ENCODE results near the gene ATAD3C. TPM values are rescaled to one million over a fixed set of nuclear protein-coding genes. Genes with fewer than 3 reads are reported as not detected.

ATAD3C gene
- total RNA-seq, 2 donors from 2014 or later: 0.17 to 1.7 TPM

DNA sequence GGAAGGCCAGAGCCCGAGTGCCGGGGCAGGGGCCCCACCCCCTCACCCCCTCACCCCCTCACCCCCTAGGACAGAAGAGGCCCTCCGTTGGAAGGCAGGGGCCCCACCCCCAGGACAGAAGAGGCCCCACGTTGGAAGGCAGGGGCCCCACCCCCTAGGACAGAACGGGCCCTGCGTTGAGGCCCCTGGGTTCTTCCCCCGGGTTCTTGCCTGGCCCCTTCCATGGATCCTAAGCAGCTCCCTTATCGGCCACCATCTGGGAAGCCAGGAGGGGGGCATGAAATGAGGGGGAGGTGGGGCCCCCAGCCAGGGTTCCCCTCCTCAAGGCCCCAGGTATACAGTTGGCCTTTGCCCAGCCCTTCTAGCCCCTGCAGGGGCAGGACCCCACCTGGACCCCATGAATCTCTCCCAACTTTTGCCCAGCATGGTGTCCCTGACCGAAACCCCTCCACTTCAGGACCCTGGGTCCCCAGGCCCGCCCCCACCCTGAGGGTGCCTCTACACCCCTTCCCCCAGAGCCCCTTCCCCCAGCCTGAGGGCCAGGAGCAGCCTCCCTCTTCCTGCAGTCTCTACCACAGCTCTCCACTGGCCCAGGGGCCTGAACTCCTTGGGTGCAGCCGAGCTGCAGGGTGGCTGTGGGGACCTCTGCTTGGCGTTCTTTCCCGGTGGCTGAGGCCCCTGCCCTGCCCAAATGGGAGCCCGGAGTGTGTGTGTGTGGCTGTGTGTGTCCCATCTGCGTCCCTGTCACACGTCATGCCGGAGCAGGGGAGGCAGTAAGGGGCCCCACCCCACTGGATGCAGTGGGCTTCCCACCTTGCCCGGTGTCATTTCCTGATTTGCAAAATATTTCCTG lies 18.3 kb upstream of the ATAD3C start:
- H3K4me3 Mint-ChIP-seq: no peak overlapping the region
- H3K27me3 Mint-ChIP-seq: peaks cover 0 to 15% of the 10 kb centered on the region in 2 donors
- no peaks in the 10 kb centered on the region for H3K36me3 Mint-ChIP-seq
- H3K9me3 Mint-ChIP-seq: no peaks in the 10 kb centered on the region
- ATAC-seq (no peak), DNase-seq (ENCODE audit: low spot score) (no peak)
- H3K4me1 Mint-ChIP-seq (ENCODE audit: low read depth in 2 of 2): peaks cover 0 to 5% of the 10 kb centered on the region in 2 donors
- no peak overlapping the region for H3K27ac Mint-ChIP-seq

DNA sequence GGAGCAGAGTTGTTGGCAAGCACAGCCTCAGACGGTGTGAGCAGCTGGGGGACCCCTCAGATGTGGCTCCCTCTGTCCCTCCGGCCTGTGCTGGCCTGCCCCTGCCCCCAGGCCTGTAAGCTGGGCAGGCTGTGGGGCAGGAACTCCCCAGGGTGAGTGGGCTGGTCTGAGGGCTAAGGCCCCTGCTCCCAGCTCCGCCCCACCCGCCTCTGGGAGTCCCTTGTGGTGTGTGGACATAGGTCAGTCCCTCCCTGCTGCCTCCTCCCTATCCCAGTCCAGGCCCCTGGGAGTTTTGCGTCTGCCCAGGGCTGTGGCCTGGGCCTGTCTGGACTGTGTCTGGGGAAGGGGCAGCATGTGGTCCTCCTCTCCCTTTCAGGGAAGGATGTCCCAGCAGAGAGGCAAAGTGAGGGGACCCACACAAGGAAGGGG lies 17.6 kb upstream of the ATAD3C start:
- Mint-ChIP-seq H3K27ac (no peak overlapping the region), H3K4me1 (ENCODE audit: low read depth in 2 of 2) (peaks cover 0 to 7% of the 10 kb centered on the region in 2 donors), H3K4me3 (no peak overlapping the region), H3K9me3 (no peaks in the 10 kb centered on the region), H3K27me3 (peaks cover 0 to 15% of the 10 kb centered on the region in 2 donors), H3K36me3 (no peaks in the 10 kb centered on the region)
- no peak for DNase-seq (ENCODE audit: low spot score)
- no peak for ATAC-seq

DNA sequence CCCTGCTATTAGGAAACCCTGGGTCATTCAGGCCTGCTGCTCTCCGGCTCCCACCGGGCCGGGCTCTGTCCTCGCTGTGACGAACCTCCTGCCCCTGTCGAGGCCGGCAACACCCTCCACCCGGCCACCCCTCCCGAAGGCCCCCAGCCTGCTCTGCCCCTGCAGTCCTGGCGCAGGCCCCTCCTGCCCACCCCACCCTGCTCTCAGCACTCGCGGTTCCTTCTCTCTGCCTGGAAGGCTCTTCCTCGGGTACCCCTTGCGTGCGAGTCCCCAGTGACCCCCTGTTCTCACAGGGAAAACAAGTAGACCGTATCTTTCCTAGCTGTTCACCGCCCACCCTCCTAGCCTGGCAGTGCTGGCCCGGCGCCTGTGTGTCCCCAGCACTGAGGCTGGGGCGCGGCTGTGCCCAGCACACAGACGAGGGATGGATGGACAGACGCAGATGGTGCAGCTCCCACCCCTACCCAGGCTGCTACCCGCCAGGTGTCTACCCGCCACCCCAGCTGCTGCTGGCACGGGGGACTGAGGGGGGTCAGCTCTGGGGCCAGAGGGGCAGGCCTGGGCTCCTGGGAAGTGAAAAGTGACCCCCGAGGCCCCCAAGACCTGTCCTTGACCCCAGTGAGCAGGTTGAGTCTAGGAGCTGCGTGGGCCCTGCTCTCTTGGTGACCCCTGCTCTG lies 17.1 kb upstream of the ATAD3C start:
- H3K36me3 Mint-ChIP-seq: no peaks in the 10 kb centered on the region
- no peak for ATAC-seq
- no peak overlapping the region for H3K4me3 Mint-ChIP-seq
- no peaks in the 10 kb centered on the region for H3K9me3 Mint-ChIP-seq
- H3K27me3 Mint-ChIP-seq: peaks cover 0 to 15% of the 10 kb centered on the region in 2 donors
- peak; percentile 58 for DNase-seq (ENCODE audit: low spot score)
- peaks cover 0 to 7% of the 10 kb centered on the region in 2 donors for H3K4me1 Mint-ChIP-seq (ENCODE audit: low read depth in 2 of 2)
- no peak overlapping the region for H3K27ac Mint-ChIP-seq

DNA sequence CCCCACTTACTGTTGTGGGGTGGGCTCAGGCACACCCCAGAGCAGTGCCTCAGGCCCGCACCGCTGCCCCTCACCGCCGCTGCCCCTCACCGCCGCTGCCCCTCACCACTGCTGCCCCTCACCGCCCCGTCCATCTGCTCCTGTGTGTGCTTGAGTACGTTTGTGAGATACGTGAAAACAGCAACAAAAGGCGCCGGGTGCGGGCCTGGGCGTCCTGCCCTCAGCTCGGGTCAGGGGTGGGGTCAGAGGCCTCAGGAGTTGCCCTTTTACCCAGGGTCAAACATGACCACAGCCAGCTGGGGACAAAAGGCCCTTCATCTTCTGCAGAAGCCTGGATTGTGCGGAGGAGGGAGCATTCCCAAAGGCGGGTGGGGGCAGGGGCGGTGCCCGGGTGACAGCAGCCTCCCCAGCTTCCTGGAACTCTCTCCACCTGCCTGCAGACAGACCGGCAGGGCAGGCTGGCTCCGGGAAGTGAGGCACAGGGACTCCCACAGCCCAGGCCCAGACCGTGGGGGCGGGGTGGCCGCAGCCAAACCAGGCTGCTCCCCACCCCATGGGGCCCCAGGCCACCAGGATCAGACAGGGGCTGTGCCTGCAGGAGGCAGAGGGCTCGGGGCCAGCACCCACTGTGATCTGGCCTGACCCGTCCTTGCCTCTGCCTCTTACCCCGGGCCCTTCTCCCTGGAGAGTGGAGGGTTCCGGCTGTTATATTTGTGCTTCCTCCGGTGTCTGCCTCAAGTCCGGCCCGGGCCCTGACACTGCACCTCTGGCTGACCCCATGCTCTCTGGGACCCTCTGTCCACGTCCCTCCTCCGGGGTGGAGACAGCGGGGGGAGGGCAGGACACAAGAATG lies 16.3 kb upstream of the ATAD3C start:
- H3K27me3 Mint-ChIP-seq: peaks cover 0 to 15% of the 10 kb centered on the region in 2 donors
- H3K4me3 Mint-ChIP-seq: no peak overlapping the region
- ATAC-seq (no peak), DNase-seq (ENCODE audit: low spot score) (peak; percentile 59)
- H3K9me3 Mint-ChIP-seq: no peaks in the 10 kb centered on the region
- H3K4me1 Mint-ChIP-seq (ENCODE audit: low read depth in 2 of 2): peaks cover 0 to 7% of the 10 kb centered on the region in 2 donors
- H3K27ac Mint-ChIP-seq: no peak overlapping the region
- no peaks in the 10 kb centered on the region for H3K36me3 Mint-ChIP-seq

DNA sequence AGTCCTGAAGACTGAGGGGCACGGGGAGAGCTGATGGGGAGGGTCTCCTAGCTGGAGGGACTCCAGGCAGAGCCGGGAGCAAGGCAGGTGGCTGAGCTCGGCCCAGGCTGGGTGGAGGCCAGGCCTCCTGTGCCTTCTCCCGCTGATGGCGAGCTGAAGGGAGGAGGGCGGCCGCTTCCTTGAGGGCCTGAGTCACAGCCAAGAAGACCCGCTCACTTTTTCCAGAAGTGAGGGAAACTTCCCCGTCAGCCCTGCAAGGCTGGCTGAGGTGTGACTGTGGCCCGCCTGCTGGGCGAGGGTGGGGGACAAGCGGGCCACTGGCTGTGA lies 15.7 kb upstream of the ATAD3C start:
- no peak overlapping the region for H3K27ac Mint-ChIP-seq
- ATAC-seq (peak in 1 of 2 donors; percentile 5), DNase-seq (ENCODE audit: low spot score) (peak; percentile 54)
- H3K27me3 Mint-ChIP-seq: peaks cover 0 to 12% of the 10 kb centered on the region in 2 donors
- no peak overlapping the region for H3K4me3 Mint-ChIP-seq
- no peaks in the 10 kb centered on the region for H3K9me3 Mint-ChIP-seq
- no peaks in the 10 kb centered on the region for H3K36me3 Mint-ChIP-seq
- H3K4me1 Mint-ChIP-seq (ENCODE audit: low read depth in 2 of 2): peaks cover 0 to 3% of the 10 kb centered on the region in 2 donors

DNA sequence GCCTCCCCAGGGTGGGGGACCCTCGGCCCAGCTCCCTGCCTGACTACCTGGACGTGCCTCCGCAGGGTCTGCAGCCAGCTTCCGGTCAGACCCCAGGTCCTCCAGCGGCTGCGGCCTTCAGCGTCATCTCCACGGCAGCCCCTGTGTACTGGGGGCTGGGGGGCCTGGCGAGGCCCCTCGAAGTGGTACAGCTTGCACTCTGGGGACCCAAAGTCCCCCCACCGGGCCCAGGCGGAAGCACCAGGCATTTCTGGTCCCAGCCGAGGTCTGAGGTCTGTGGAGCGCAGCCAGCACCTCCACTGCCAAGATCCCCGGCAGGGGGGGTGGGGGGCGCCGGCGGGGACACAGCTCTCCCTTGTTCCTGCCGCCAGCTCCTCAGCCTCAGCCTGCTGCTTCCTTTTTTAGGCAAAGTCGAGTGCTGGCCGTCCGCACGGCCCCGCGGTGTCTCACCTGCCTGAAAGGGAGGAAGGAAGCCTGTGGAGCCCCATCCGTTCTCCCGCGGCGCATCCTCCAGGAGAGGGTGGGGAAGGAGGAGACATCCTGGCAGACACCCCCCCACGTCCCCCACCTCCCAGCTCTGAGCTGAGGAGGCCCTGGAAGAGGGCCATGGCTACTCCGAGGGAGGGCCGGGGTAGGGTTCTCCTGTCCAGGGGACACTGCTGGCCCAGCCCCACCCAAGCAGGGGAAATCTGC lies 15.2 kb upstream of the ATAD3C start:
- H3K9me3 Mint-ChIP-seq: no peaks in the 10 kb centered on the region
- DNase-seq (ENCODE audit: low spot score) (peak; percentile 49), ATAC-seq (no peak)
- H3K27me3 Mint-ChIP-seq: peaks cover 0 to 12% of the 10 kb centered on the region in 2 donors
- H3K27ac Mint-ChIP-seq: no peak overlapping the region
- no peaks in the 10 kb centered on the region for H3K36me3 Mint-ChIP-seq
- peaks cover 0 to 3% of the 10 kb centered on the region in 2 donors for H3K4me1 Mint-ChIP-seq (ENCODE audit: low read depth in 2 of 2)
- H3K4me3 Mint-ChIP-seq: no peak overlapping the region

DNA sequence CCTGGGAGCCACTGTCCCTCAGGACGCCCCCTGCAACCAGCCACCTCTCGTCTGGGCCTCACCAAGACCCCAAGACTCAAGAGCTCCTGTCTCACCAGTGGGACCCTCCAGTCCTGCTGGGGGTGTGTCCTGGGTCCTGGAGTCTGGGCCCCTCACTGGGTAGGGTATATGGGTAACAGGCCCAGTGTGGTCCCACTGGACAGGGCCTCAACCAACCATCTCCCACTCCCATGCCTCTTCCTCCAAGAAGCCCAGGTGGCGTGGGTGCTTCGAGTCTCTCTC lies 14.7 kb upstream of the ATAD3C start:
- Mint-ChIP-seq H3K9me3 (no peaks in the 10 kb centered on the region), H3K27ac (no peak overlapping the region), H3K27me3 (peaks cover 0 to 10% of the 10 kb centered on the region in 2 donors), H3K4me1 (ENCODE audit: low read depth in 2 of 2) (peaks cover 0 to 3% of the 10 kb centered on the region in 2 donors), H3K36me3 (no peaks in the 10 kb centered on the region), H3K4me3 (no peak overlapping the region)
- ATAC-seq (no peak), DNase-seq (ENCODE audit: low spot score) (peak; percentile 38)

DNA sequence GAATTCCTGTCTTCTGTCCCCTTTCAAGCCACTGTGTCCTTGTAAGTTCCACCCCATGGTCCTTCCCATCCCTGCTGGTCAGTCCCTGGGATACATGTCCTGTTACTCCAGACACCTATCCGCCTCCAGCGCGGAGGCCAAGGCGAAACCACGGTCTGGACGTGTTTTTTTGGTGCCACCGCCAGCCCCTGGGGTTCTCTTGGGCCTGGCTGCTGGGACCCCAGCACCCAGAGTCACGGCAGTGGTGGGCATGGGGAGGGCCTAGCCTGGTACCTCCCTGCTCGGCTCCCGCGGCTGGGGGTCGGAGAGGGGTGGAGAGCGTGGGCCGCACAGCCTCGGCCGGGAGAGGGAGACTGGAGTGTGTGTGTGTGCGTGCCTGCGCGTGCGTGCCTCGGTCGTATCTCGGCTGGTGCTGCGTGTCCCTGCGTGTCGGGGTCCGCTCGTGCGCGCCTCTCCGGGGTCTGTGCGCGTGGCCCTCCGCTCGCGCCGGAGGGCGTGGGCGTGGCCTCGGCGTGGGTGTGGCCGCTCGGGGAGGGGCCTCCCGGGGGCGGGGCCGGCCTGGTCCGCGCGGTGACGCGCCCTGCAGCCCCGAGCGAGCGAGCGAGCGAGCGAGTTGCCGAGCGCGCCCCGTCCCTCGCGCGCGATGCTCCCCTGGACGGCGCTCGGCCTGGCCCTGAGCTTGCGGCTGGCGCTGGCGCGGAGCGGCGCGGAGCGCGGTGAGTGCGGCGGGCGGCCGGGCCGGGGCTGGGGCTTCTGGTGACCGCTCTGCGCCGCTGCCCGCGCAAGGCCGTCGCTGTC lies 14.2 kb upstream of the ATAD3C start, which contains the start of gene VWA1:
VWA1 (plus strand) TSS at position 585 of the 798 bp plus-strand sequence; CDS start at position 644, 59 bp downstream.
- Mint-ChIP-seq H3K4me3 (peak within 1 kb of the TSS; percentile 57), H3K4me1 (ENCODE audit: low read depth in 2 of 2) (peaks cover 0 to 3% of the 10 kb centered on the region in 2 donors), H3K36me3 (no peaks in the 10 kb centered on the region), H3K27ac (no peak within 1 kb of the TSS), H3K27me3 (peaks cover 0 to 6% of the 10 kb centered on the region in 2 donors), H3K9me3 (no peaks in the 10 kb centered on the region)
- peak; percentile 80 to 91 for ATAC-seq
- peak; percentile 78 for DNase-seq (ENCODE audit: low spot score)

DNA sequence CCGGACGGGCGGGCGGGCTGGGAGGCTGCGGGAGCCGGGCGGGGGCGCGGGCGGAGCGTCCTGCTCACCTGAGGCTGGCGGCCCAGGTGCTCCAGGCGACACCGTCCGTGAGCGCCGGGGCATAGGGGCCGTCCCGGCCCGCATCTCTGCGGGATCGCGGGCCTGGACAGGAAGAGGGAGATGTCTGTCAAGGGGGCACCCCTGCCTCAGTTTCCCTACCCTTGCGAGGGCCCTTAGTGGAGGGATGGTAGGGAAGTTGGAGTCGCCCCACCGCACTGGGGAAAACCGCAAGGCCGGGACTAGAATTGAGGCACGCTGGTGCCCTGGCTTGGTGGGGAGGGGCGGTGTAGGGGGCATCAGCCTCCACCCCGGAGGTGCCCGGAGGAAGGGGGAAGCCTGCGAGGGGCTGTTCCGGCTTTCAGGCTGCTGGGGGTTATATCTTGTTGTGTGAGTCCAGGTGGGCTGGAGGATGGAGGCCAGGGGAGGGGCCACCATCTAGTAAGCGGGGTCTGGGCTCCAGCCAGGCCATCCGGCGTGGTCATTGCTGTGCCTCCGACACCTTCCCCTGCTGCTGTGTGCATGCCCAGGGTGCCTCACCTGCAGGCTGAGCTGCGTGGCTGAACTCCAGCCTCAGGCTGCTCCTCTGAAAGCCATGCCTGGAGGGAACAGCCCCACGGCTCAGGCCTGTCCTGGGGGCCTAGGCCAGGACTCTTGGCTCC lies 13.4 kb upstream of the ATAD3C start:
- H3K27ac Mint-ChIP-seq: no peak overlapping the region
- peak; percentile 46 for DNase-seq (ENCODE audit: low spot score)
- H3K4me1 Mint-ChIP-seq (ENCODE audit: low read depth in 2 of 2): peaks cover 0 to 3% of the 10 kb centered on the region in 2 donors
- H3K36me3 Mint-ChIP-seq: no peaks in the 10 kb centered on the region
- H3K27me3 Mint-ChIP-seq: peaks cover 0 to 6% of the 10 kb centered on the region in 2 donors
- peak overlapping the region; percentile 57 for H3K4me3 Mint-ChIP-seq
- no peak for ATAC-seq
- no peaks in the 10 kb centered on the region for H3K9me3 Mint-ChIP-seq

DNA sequence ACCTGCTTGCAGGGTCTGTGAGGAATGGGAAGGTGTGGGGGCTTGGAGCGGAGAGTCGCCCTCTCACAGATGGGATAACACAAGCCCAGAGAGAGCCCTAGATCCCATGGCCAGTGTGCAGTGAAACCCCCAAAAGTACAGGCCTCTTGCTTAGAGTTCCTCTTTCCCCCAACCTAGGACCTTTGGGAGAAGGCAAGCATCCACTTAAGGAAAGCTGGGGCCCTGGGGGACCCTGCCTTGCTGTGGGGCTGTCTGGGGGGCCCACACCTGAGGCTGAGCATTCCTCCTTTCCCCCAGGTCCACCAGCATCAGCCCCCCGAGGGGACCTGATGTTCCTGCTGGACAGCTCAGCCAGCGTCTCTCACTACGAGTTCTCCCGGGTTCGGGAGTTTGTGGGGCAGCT lies 12.9 kb upstream of the ATAD3C start:
- no peak for ATAC-seq
- Mint-ChIP-seq H3K36me3 (no peaks in the 10 kb centered on the region), H3K4me1 (ENCODE audit: low read depth in 2 of 2) (peaks cover 0 to 3% of the 10 kb centered on the region in 2 donors), H3K4me3 (peak overlapping the region; percentile 57), H3K27me3 (peaks cover 0 to 6% of the 10 kb centered on the region in 2 donors), H3K27ac (no peak overlapping the region), H3K9me3 (no peaks in the 10 kb centered on the region)
- peak; percentile 8 for DNase-seq (ENCODE audit: low spot score)

DNA sequence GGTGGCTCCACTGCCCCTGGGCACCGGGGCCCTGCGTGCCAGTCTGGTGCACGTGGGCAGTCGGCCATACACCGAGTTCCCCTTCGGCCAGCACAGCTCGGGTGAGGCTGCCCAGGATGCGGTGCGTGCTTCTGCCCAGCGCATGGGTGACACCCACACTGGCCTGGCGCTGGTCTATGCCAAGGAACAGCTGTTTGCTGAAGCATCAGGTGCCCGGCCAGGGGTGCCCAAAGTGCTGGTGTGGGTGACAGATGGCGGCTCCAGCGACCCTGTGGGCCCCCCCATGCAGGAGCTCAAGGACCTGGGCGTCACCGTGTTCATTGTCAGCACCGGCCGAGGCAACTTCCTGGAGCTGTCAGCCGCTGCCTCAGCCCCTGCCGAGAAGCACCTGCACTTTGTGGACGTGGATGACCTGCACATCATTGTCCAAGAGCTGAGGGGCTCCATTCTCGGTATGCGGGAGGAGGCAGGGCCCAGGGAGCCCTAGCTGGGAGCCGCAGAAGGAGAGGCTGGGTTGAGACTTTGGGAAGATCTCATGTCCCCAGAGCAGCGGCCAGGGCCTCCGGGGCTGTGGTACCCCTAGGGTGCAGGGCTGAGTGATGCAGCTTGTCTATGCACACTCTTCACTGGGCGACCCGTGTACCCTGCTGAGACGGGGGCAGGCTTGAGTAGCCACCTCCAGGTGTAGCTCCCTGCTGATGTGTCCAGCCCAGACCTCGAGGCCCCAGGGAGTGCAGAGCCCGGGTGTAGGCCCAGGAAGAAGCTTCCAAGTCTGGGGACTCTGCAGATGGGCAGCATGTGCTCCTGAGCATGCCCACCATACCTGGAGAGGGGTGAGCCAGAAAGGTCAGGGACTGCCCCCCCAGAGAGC lies 12.2 kb upstream of the ATAD3C start:
- H3K9me3 Mint-ChIP-seq: no peaks in the 10 kb centered on the region
- ATAC-seq (no peak), DNase-seq (ENCODE audit: low spot score) (peak; percentile 60)
- H3K27me3 Mint-ChIP-seq: peaks cover 0 to 6% of the 10 kb centered on the region in 2 donors
- no peak overlapping the region for H3K4me3 Mint-ChIP-seq
- H3K27ac Mint-ChIP-seq: no peak overlapping the region
- peaks cover 0 to 3% of the 10 kb centered on the region in 2 donors for H3K4me1 Mint-ChIP-seq (ENCODE audit: low read depth in 2 of 2)
- no peaks in the 10 kb centered on the region for H3K36me3 Mint-ChIP-seq

Measured in natural killer cell treated with Interleukin-12 subunit alpha and Interleukin-12 subunit beta and Interleukin-15 and Interleukin-18, amount 100 ng/mL, for 72 hours (primary cell).